Endothelial cell of umbilical vein (primary cell): ENCODE measurements around the gene TMEM164. TPM values are rescaled to one million over a fixed set of nuclear protein-coding genes. Genes with fewer than 3 reads are reported as not detected.

Experiments used
- BruUV-seq: library from RNA; stranded (reverse); fragments of 400-500 nt; replicated peaks from 2 replicates; lab custom pipeline; 2021; lab: Mats Ljungman, UMichigan
- CTCF ChIA-PET: fragments of 300-600, 350-600 bp; sonication (Branson Sonifier 250); formaldehyde crosslinking; loops from one replicate; lab custom pipeline; 2021; ENCODE audit warnings: antibody characterized with exemption, inconsistent platforms; lab: Charles Lee
- POLR2A ChIA-PET: fragments of 300-600, 350-600 bp; sonication (Branson Sonifier 250); formaldehyde crosslinking; loops from one replicate; lab custom pipeline; 2021; ENCODE audit warnings: antibody characterized with exemption, inconsistent platforms; lab: Charles Lee
- DNase-seq: peaks from one replicate; pipeline ENCODE4 v3.0.0-alpha.2; 2011; ENCODE audit warnings: low read depth, low spot score
- FAIRE-seq: peaks from 2 replicates; lab custom pipeline; 2011; peaks lifted over from hg19 to GRCh38; lab: Jason Lieb, UNC
- H2AFZ ChIP-seq: 2 replicates; pipeline ENCODE4 v1.6.0; 2012; ENCODE audit warnings: low read depth, low read length, control low read depth, inconsistent platforms
- H3K27ac ChIP-seq: 2 replicates; pipeline ENCODE4 v1.5.1; 2011; ENCODE audit warnings: low read depth, mild to moderate bottlenecking, control low read depth, low read length, moderate library complexity; ENCODE audit not compliant: insufficient read depth
- H3K27me3 ChIP-seq, 2 experiments: 2 replicates each; pipeline versions ENCODE4 v1.6.0 to v1.6.1; 2011; ENCODE audit warnings: low read length in 2 of 2, mixed read lengths in 1 of 2; ENCODE audit not compliant: control insufficient read depth in 2 of 2, insufficient read depth in 2 of 2
- H3K36me3 ChIP-seq, 2 experiments: 2 replicates in 1 of 2; 3 replicates in 1 of 2; pipeline ENCODE4 v1.5.1; 2011; ENCODE audit warnings: low read length in 2 of 2, mild to moderate bottlenecking in 1 of 2, moderate library complexity in 1 of 2; ENCODE audit not compliant: control insufficient read depth in 2 of 2, insufficient read depth in 2 of 2; ENCODE audit errors: extremely low read depth in 1 of 2
- H3K4me1 ChIP-seq: 3 replicates; pipeline ENCODE4 v1.5.1; 2011; ENCODE audit warnings: mild to moderate bottlenecking, low read length; ENCODE audit not compliant: control insufficient read depth, insufficient read depth; ENCODE audit errors: extremely low read depth
- H3K4me2 ChIP-seq: 2 replicates; pipeline ENCODE4 v1.6.1; 2011; ENCODE audit warnings: low read length, control low read depth, mixed read lengths; ENCODE audit not compliant: insufficient read depth
- H3K4me3 ChIP-seq, 3 experiments: fragments of 200-600 bp in 1 of 3; sonication (generic), shearing (Covaris generic) in 1 of 3; replicated peaks in 1 of 3; 2 replicates each; pipeline ENCODE4 v1.5.1; 2011 to 2016; ENCODE audit warnings: control low read depth in 3 of 3, low read length in 3 of 3, mild to moderate bottlenecking in 2 of 3, inconsistent platforms in 1 of 3, low read depth in 1 of 3, moderate library complexity in 1 of 3; ENCODE audit not compliant: insufficient read depth in 1 of 3
- H3K79me2 ChIP-seq: 2 replicates; pipeline ENCODE4 v1.6.0; 2012; ENCODE audit warnings: low read length, inconsistent platforms; ENCODE audit not compliant: control insufficient read depth, insufficient read depth
- H3K9ac ChIP-seq: replicated peaks from 2 replicates; pipeline ENCODE3; 2011; ENCODE audit warnings: low read length, control low read depth; ENCODE audit not compliant: insufficient read depth; ENCODE audit errors: extremely low read depth
- H3K9me1 ChIP-seq: replicated peaks from 3 replicates; pipeline ENCODE4 v1.6.0; 2011; ENCODE audit warnings: mild to moderate bottlenecking, low read length; ENCODE audit not compliant: control insufficient read depth, insufficient read depth; ENCODE audit errors: extremely low read depth
- H3K9me3 ChIP-seq: replicated peaks from 2 replicates; pipeline ENCODE4 v1.5.1; 2012; ENCODE audit warnings: low read length, inconsistent platforms; ENCODE audit not compliant: control insufficient read depth, insufficient read depth
- H4K20me1 ChIP-seq: replicated peaks from 2 replicates; pipeline ENCODE3; 2011; ENCODE audit warnings: mild to moderate bottlenecking, low read length; ENCODE audit not compliant: control insufficient read depth, insufficient read depth; ENCODE audit errors: extremely low read depth
- CTCF ChIP-seq, 2 donors: IDR thresholded peaks; 1 replicate in 1 of 2; 2 replicates in 1 of 2; pipeline ENCODE4 v1.5.1; 2011; ENCODE audit warnings: low read length in 2 of 2, mild to moderate bottlenecking in 2 of 2, moderate library complexity in 2 of 2, control low read depth in 1 of 2, inconsistent platforms in 1 of 2, low read depth in 1 of 2; ENCODE audit not compliant: insufficient read depth in 1 of 2; ENCODE audit errors: extremely low read depth in 1 of 2
- EZH2 ChIP-seq: IDR thresholded peaks from 2 replicates; pipeline ENCODE4 v1.6.1; 2012; ENCODE audit warnings: borderline replicate concordance, low read depth, mild to moderate bottlenecking, moderate library complexity, low read length, inconsistent platforms; ENCODE audit not compliant: severe bottlenecking
- FOS ChIP-seq: IDR thresholded peaks from 2 replicates; pipeline ENCODE4 v1.6.1; 2011; ENCODE audit warnings: mild to moderate bottlenecking, low read length, moderate library complexity, borderline replicate concordance; ENCODE audit not compliant: insufficient read depth
- GATA2 ChIP-seq: IDR thresholded peaks from 2 replicates; pipeline ENCODE4 v1.7.0; 2011; ENCODE audit warnings: low read depth, mild to moderate bottlenecking, moderate library complexity, mixed read lengths, low read length; ENCODE audit not compliant: insufficient read length, insufficient read depth
- JUN ChIP-seq: IDR thresholded peaks from 2 replicates; pipeline ENCODE4 v1.6.1; 2011; ENCODE audit warnings: borderline replicate concordance, low read depth; ENCODE audit not compliant: insufficient read length, insufficient read depth
- MYC ChIP-seq: IDR thresholded peaks from one replicate; pipeline ENCODE4 v1.6.1; 2011; ENCODE audit warnings: mild to moderate bottlenecking, low read depth, low read length
- POLR2A ChIP-seq: IDR thresholded peaks from 2 replicates; pipeline ENCODE4 v1.6.1; 2012; ENCODE audit warnings: low read depth, mild to moderate bottlenecking, control low read depth, low read length
- POLR2AphosphoS5 ChIP-seq: IDR thresholded peaks from 2 replicates; pipeline ENCODE4 v1.6.1; 2012; ENCODE audit warnings: low read depth, mild to moderate bottlenecking, control low read depth, low read length, moderate library complexity; ENCODE audit not compliant: insufficient read depth
- dilution Hi-C: fragments of 300-500 bp; cut with MboI; formaldehyde crosslinking; loops from one replicate; pipeline ENCODE4 v1.15.0; 2019; ENCODE audit warnings: low sequenced_read_pairs; ENCODE audit not compliant: extremely low pct_ligation_motif_present
- intact Hi-C: fragments of 100-400 bp; cut with micrococcal nuclease; formaldehyde crosslinking; loops from one replicate; pipeline ENCODE4 v1.10.0; 2022
- polyA plus RNA-seq, 4 experiments: library from polyadenylated mRNA; depleted of rRNA in 3 of 4; stranded (reverse) in 3 of 4; unstranded in 1 of 4; fragments of >200 nt; gene quantifications; 2 replicates each; pipeline versions ENCODE4 v1.2.1 to v1.2.3, GENCODE V29; 2011 to 2012; ENCODE audit warnings: missing spikeins in 1 of 4
- total RNA-seq: library from RNA; stranded (reverse); gene quantifications from 2 replicates; pipeline ENCODE4 v1.2.3, GENCODE V29; 2021
- TF ChIP-seq, protein P1 (sequence below): IDR thresholded peaks from 2 replicates; pipeline ENCODE4 v1.6.1; 2011; ENCODE audit not compliant: insufficient read depth, insufficient read length

TMEM164 gene
- total and polyA plus RNA-seq, 2 donors (not counting 3 experiments of a cell fraction or from before 2014, with no cell fraction given) = 12.8 to 22.2 TPM

DNA sequence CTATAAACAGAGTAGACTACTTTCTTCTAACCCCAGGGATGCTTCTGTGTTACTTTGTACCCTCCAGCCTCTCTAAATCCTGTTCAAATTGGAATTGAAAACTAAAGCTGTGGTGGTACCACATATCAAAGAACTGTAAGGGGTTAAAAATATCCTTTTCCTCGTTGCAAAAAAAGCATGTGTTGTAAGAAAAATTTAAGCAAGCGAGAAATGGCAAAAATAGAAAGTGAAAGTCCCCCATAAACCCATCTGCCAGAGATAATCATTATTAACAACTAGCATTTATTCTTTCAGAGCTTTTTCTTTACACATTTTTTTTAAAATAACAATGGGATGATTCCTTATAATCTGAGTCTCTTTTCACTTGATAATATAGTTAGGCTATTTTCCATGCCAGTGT, 40.6 kb downstream of the TMEM164 start:
- Histone ChIP-seq H3K4me2 (no peak overlapping the region), H3K79me2 (no peaks in the 10 kb centered on the region), H3K27ac (no peak overlapping the region), H3K9ac (no peak overlapping the region), H3K9me3 (no peaks in the 10 kb centered on the region), H3K4me3 (no peak overlapping the region), H3K27me3 (no peaks in the 10 kb centered on the region), H3K4me1 (no peaks in the 10 kb centered on the region), H3K36me3 (no peaks in the 10 kb centered on the region), H2AFZ (no peak overlapping the region), H4K20me1 (no peaks in the 10 kb centered on the region), H3K9me1 (no peaks in the 10 kb centered on the region)
- POLR2A ChIA-PET = no interaction called here
- no TSS peak for BruUV-seq
- DNase-seq (no peak), FAIRE-seq (no peak)
- dilution Hi-C loops (no loop called here), intact Hi-C loops (no loop called here)
- TF ChIP-seq JUN = no peak
- TF ChIP-seq MYC = no peak
- TF ChIP-seq FOS = no peak
- TF ChIP-seq, protein P1, sequence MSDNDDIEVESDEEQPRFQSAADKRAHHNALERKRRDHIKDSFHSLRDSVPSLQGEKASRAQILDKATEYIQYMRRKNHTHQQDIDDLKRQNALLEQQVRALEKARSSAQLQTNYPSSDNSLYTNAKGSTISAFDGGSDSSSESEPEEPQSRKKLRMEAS = no peak
- TF ChIP-seq POLR2AphosphoS5 = no peak
- TF ChIP-seq EZH2 = no peak
- no peak for TF ChIP-seq CTCF (IDR thresholded peaks at IDR 0.05; ENCODE audit: extremely low read depth in 1 of 2, insufficient read depth in 1 of 2, low read depth in 1 of 2, low read length in 2 of 2)
- no peak for TF ChIP-seq GATA2
- no peak for TF ChIP-seq POLR2A
- CTCF ChIA-PET = interaction anchor here (0.7 kb wide), 1 partner anchor 103 kb away, joined by 4 read pairs; no protein-coding TSS in a partner anchor
